HG02571 (cell line): ENCODE measurements around the gene SLC25A29.
"Not testable (repeated sequence)": the region's sequence is repeated elsewhere in the genome, so short reads cannot be mapped to it uniquely, and the experiment has no call there.

Experiments used
- ATAC-seq: cut with Tn5 transposase; IDR thresholded peaks from one replicate; pipeline ENCODE4 v1.9.1; 2021; ENCODE audit warnings: mild to moderate bottlenecking, moderate library complexity; ENCODE audit not compliant: unreplicated experiment

SLC25A29 gene

GRCh38 chr14:100306101-100306997 is at the start of gene SLC25A29:
SLC25A29 (minus strand) TSS chr14:100306444; CDS start chr14:100306232, 212 bp downstream.
- peak; percentile 86 for ATAC-seq

- no peak for ATAC-seq
These were observed 44.7 kb upstream of the SLC25A29 start for GRCh38 chr14:100350986-100351385.

DNA sequence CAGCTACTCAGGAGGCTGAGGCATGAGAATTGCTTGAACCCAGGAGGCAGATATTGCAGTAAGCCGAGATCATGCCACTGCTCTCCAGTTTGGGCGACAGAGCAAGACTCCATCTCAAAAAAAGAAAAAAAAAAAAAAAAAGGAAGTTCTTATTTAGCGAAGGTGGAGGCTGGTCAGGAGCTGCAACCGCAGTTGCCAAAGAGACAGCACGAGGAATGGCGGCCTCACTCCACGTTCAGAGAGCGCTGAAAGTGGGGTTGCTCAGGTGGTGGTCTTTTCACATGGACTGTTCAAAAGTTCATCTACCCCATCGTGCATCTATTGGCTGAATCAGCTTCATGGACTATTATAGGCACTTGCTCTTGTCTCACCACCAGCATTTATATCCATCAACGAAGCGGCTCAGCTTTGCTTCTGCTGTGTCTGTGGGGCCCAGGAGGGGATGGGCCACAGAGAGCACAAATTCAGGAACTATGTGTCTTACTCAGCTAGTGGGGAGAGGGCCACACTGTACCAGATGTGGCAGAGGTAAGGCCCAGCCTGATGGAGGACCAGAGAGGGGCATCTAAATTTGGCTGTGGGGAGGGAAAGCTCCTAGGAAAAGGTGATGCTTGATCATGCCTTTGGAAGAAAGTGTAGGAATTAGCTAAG is 44.2 kb upstream of the SLC25A29 start:
- ATAC-seq: no peak

- no peak for ATAC-seq
These were observed 42.8 kb upstream of the SLC25A29 start for GRCh38 chr14:100348784-100349685.

DNA sequence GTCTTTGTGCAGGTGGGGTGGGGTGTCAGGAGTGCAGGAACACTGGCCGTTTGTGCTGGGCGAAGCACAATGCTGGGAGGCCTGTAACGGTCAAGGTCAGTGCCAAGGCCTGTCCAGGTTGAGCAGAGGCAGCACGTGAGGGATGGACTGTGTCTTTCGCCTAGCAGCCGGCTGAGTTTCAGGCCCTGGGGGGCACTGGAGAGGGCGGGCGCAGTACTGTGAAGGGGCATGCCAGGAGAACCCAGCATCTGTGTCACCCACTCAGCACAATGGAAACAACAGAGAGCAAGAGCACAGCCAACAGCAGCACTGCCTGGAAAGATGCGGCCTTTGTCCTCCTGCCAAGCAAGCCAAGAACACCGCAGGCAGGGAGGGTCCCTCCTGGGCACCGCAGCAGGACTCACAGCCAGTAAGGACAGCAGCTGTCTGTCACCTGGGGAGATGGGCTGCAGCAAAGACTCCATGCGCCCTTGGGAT is 42.0 kb upstream of the SLC25A29 start:
- no peak for ATAC-seq

DNA sequence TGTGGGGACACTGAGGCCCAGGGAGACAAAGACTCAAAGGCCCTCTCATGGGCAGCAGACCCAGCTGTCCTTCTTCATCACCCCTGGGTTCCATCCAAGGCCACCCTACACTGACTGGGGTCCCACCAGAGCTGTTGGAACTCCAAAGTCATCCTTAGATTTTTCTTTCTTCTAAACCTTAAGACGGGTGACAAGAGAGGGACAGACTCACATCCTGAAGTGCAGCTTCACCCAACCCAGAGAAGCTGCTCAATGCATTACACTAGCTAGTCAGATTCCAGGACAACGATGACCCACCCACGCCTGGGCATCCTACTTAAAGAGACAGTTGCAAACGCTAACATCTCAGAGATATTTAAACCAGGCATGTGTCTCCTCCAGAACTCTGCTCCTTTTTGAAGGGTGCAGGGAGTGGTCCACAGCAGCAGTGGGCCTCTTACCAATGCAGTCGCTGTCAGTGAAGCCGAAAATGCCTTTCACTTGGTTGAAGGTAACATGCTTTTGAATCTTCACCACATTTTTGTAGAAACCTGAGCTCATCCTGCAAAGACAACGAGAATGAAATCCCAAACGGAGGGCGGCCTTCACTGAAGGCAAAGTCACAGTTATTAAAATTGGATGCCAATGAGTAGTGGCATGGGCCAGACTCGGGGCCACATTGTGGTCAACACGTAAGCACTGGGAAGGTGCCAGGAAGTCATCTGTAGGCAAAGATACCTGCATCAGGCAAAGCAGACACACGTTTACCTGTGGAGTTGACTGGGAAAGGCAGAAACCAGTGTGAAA is 40.3 kb upstream of the SLC25A29 start:
- no peak for ATAC-seq

DNA sequence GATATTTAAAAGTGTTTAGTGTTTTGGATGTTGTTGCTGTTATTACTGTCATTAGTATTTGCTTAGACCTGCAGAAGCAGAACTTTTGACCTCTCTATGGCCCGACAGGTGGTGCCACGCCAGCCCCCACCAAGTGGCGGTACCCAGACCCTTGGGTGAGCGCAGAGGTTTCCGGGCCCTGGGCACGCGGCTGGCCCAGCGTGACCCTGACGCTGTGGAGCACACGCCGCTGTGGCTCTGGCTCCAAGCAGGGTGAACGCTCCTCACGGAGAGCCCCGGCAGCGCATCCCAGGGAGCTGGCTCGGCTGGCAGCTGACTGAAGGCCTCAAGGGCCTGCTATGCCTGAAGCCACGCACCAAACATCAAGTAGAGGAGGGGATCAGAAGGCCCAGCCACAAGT is 39.5 kb upstream of the SLC25A29 start:
- ATAC-seq: no peak

GRCh38 chr14:100344657-100345056 is 38.4 kb upstream of the SLC25A29 start:
- ATAC-seq: not testable (repeated sequence)

- not testable (repeated sequence) for ATAC-seq
These were observed 36.6 kb upstream of the SLC25A29 start for GRCh38 chr14:100342826-100343225.

DNA sequence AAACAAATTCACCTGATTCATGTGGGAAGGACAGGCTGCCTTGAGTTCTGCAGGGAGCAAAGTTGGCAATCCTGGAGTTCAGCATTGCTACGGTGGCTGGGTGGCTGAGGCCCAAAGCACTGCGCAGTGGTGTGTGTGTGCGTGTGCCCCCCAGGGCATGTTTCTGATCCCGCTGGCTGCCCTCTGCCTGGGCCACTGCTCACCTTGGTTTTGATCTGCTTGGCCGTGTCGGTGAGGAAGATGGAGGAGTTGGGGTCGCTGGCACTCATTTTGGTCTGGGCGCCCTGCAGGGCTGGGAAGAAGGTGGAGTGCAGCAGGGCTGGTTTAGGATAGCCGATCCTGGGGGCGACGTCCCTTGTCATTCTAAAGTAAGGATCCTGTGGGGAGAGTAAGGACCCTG is 36.0 kb upstream of the SLC25A29 start:
- ATAC-seq: no peak

DNA sequence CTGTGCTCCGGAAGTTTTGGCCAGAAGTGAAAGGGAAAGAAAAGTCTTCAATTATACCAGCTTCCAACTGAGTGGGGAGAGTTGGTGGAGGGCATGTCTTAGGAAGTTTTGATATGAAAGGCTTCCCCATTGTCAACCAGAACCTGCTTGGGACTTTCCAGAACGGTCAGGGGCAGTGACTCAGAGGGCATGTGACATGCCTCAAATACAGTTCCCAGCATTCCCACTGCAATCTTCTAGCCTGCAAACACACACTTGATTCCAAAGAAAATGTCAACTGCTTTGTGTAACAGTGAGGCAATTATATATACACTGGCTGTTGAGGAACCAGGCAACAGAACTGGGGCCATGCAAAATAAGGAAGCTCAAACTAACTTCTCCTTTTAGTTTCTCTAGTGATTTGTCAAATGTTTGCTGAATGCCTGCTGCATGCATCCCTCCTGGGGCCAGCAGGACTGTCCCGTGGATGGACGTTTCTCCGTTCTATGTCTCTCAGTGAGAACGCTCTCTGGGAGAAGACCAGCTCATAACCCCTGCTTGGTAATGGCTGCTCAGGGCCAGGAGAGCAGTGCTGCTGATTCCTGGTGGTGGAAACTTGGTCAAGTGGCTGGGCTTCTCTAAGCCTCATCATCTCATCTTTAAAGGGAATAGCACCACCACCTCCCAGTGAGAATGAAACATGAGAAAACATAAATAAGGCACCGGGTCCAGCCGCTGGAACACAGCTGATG is 35.2 kb upstream of the SLC25A29 start:
- no peak for ATAC-seq

GRCh38 chr14:100340423-100340813 is 34.2 kb upstream of the SLC25A29 start:
- no peak for ATAC-seq

- ATAC-seq: no peak
These were observed 33.6 kb upstream of the SLC25A29 start for GRCh38 chr14:100339766-100340422.

DNA sequence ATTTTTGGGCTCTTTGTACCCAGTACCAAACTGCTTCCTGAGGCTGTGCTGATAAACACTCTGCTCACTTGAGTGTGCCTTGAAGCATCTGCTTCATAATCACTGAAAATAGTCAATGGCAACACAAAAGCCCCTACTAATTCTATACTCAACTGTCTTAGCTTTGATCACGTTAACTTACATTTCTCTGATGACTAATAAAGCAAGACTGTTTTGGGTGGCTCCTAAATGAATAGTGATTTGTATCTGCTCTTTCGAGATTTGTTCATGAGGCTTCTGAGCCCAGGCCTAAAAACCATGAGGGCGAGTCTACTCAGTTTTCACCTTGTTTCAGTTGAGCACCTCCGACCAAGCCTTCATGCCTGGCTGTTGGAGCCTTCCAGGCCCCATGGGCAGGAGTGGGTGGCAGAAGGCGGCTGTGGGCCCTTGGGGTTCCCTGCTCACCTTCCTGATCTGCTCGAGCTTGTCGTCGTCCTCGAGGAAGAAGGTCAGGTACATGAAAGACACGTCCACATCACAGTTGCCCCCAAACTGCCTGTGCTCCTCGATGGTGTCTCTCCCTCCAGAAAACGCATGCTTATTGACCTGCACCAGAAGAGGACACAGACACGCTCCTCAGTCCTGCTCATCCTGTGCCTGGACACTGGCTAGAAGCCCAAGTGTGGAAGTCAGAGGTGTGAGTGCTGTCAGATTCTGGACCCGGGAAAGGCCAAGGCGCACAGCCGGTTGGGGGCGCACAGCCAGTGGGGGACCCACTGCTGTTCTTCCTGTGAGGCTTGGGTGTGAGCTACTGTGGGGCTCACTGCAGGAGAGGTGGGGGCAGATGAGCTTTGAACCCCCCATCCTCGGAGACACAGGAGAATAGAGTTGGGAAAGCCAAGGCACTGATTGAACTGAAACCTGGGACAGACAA is 30.6 kb upstream of the SLC25A29 start:
- ATAC-seq: no peak

DNA sequence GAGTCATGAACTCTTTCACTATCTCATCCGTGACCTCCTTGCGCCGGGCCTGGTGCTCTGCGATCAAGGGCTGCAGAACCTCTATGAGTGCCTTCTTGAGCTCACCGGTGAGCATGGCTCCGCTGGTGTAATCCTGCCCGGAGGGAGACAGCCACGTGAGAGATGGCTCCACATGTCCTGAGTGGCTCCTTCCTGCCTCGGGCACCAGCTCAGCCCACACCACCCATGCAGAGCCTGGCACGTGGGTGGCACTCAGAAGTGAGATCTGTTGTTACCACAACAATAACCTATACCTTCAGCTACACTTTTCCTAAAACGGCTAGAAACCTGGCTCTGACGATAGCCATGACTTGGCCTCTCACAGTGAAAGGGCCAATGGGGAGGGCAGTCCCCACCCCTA is 28.7 kb upstream of the SLC25A29 start:
- no peak for ATAC-seq

GRCh38 chr14:100333827-100334226 is 27.6 kb upstream of the SLC25A29 start:
- no peak for ATAC-seq

DNA sequence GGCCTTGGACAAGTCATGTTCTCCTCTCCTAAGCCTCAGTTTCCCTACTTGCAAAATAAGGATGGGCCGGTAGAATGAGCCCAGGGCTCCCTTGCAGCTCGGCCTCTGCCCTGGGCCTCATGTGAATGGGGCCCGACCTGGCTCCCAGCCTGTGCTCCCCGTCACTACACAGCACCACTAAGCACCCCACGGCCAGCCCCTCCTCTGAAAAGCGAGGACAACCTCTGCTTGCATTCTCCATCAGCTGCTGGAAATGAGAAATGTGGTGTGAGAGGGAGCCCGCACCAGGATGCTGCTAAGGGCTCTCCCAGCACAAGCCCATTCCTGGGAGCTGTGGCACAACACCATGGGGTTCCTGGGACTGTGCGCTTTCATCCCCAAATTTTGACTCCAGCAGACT is 27.1 kb upstream of the SLC25A29 start:
- ATAC-seq: no peak

GRCh38 chr14:100332797-100333196 is 26.6 kb upstream of the SLC25A29 start:
- peak; percentile 42 for ATAC-seq
